ENCODE measurements around the gene SMARCD3. TPM values are rescaled to one million over a fixed set of nuclear protein-coding genes. Genes with fewer than 3 reads are reported as not detected.

Gene SMARCD3
- total RNA-seq, 2 donors from 2014 or later = 35.6 to 108 TPM

GRCh38 chr7:151204383-151205032 lies 44.0 kb downstream of the SMARCD3 start:
- WGBS = 81% methylated on average over 43 of the region's 48 CpGs
- intact Hi-C loops (cut with DNase I) = no loop called here
- Histone ChIP-seq H3K27me3 (replicated peaks; ENCODE audit: insufficient read depth) (no peaks in the 10 kb centered on the region), H3K4me1 (replicated peaks) (no peaks in the 10 kb centered on the region), H3K4me3 (no peak overlapping the region), H3K27ac (no peak overlapping the region), H3K9me3 (no peaks in the 10 kb centered on the region), H3K36me3 (no peaks in the 10 kb centered on the region)
- DNase-seq (ENCODE audit: low spot score) = no peak
- TF ChIP-seq POLR2AphosphoS5 (IDR thresholded peaks at IDR 0.05) = no peak
- peak in 1 of 4 experiments; percentile 22 for TF ChIP-seq CTCF (IDR thresholded peaks at IDR 0.05)

- H3K27ac ChIP-seq = no peak overlapping the region
- no peak for TF ChIP-seq POLR2AphosphoS5 (IDR thresholded peaks at IDR 0.05)
- no peak for TF ChIP-seq CTCF (IDR thresholded peaks at IDR 0.05)
- TF ChIP-seq POLR2A (IDR thresholded peaks at IDR 0.05) = no peak
- H3K36me3 ChIP-seq = no peaks in the 10 kb centered on the region
- DNase-seq (ENCODE audit: low spot score) = no peak
- H3K4me1 ChIP-seq (replicated peaks) = no peaks in the 10 kb centered on the region
- intact Hi-C loops (cut with DNase I) = no loop called here
- no peaks in the 10 kb centered on the region for H3K27me3 ChIP-seq (replicated peaks; ENCODE audit: insufficient read depth)
- no peaks in the 10 kb centered on the region for H3K9me3 ChIP-seq
- WGBS = 97% methylated on average over 9 of the region's 9 CpGs
- H3K4me3 ChIP-seq = no peak overlapping the region
Observed at GRCh38 chr7:151202836-151203235, 45.7 kb downstream of the SMARCD3 start.

- H3K36me3 ChIP-seq = no peaks in the 10 kb centered on the region
- no peaks in the 10 kb centered on the region for H3K27me3 ChIP-seq (replicated peaks; ENCODE audit: insufficient read depth)
- intact Hi-C loops (cut with DNase I) = no loop called here
- DNase-seq (ENCODE audit: low spot score) = no peak
- no peaks in the 10 kb centered on the region for H3K4me1 ChIP-seq (replicated peaks)
- no peak for TF ChIP-seq POLR2AphosphoS5 (IDR thresholded peaks at IDR 0.05)
- no peak for TF ChIP-seq CTCF (IDR thresholded peaks at IDR 0.05)
- no peak for TF ChIP-seq POLR2A (IDR thresholded peaks at IDR 0.05)
- no peak overlapping the region for H3K27ac ChIP-seq
- 92% methylated on average over 4 of the region's 4 CpGs for WGBS
- no peak overlapping the region for H3K4me3 ChIP-seq
- no peaks in the 10 kb centered on the region for H3K9me3 ChIP-seq
Observed at GRCh38 chr7:151201751-151202150, 46.7 kb downstream of the SMARCD3 start.

GRCh38 chr7:151201344-151201743 lies 47.1 kb downstream of the SMARCD3 start:
- no peaks in the 10 kb centered on the region for H3K36me3 ChIP-seq
- no peak overlapping the region for H3K27ac ChIP-seq
- no peaks in the 10 kb centered on the region for H3K4me1 ChIP-seq (replicated peaks)
- WGBS = 91% methylated on average over 3 of the region's 3 CpGs
- H3K9me3 ChIP-seq = no peaks in the 10 kb centered on the region
- intact Hi-C loops (cut with DNase I) = no loop called here
- no peak overlapping the region for H3K4me3 ChIP-seq
- no peak for TF ChIP-seq POLR2AphosphoS5 (IDR thresholded peaks at IDR 0.05)
- no peak for TF ChIP-seq CTCF (IDR thresholded peaks at IDR 0.05)
- no peak for TF ChIP-seq POLR2A (IDR thresholded peaks at IDR 0.05)
- no peaks in the 10 kb centered on the region for H3K27me3 ChIP-seq (replicated peaks; ENCODE audit: insufficient read depth)
- DNase-seq (ENCODE audit: low spot score) = no peak

All from prostate gland (tissue), 2 donors.